ENCODE results near the gene CDH1.

The CDH1 gene

DNA sequence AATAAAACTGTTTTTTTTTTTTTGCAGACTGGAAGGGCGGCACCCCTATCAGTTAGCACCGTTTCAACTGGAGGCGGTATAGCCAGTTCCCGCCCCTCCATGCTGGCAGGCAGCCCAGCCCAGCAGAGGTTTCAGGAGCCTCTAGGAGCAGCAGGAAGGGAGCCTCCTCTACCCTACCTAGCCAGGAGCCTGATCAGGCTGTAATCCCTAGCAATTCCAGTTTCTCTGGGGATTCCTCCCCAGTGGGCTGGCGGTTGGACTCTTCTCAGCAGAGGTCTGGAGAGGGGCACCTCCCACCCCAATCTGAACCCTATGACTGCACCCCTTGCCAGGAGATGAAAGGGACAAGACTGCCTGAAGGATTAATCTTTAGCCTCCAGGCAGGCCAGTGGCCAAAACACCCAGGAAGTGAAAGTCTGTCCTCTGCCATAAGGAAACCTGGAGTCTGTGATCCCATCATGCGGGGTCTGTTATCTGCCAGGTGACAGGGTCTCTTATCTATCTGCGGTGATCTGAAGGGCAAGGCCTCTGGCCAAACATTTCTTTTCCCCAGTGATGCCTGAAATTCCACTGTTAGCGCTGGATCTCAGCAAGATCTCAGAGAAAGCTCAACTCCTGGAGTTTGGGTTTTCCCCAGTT, 4.9 kb upstream of the CDH1 start:
- TF ChIP-seq, protein P1, sequence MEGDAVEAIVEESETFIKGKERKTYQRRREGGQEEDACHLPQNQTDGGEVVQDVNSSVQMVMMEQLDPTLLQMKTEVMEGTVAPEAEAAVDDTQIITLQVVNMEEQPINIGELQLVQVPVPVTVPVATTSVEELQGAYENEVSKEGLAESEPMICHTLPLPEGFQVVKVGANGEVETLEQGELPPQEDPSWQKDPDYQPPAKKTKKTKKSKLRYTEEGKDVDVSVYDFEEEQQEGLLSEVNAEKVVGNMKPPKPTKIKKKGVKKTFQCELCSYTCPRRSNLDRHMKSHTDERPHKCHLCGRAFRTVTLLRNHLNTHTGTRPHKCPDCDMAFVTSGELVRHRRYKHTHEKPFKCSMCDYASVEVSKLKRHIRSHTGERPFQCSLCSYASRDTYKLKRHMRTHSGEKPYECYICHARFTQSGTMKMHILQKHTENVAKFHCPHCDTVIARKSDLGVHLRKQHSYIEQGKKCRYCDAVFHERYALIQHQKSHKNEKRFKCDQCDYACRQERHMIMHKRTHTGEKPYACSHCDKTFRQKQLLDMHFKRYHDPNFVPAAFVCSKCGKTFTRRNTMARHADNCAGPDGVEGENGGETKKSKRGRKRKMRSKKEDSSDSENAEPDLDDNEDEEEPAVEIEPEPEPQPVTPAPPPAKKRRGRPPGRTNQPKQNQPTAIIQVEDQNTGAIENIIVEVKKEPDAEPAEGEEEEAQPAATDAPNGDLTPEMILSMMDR (IDR thresholded peaks at IDR 0.05; ENCODE audit: low read depth, low read length), result no peak
- no peak for DNase-seq (ENCODE audit: extremely low read depth, low read depth)

DNA sequence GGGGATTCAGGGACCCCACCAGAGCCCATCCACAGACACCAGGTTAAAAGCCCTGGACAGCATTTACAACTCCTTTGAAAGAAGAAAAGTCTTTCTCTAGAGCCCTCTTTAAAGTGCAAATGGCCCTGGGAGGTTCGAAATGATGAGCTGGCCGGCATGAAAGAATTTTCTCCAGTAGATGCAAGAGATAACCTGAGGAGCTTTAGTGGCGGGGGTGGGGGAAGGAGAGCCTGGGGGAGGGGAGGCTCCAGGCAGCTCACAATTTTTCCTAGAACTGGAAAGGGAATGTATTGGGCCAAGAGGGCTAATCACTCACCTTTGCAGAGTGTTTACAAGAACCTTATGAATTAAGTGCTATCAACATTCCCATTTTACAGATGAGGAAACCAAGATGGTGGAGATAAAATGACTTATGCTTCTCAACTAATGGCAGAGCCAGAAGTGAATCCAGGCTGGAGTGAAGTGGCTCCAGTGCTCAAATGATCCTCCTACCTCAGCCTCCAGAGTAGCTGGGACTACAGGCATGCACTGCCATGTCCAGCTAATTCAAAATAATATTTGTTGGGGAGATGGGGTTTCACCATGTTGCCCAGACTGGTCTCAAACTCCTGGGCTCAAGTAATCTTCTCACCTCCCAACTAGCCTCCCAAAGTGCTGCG, 4.2 kb upstream of the CDH1 start:
- TF ChIP-seq, protein P1 (IDR thresholded peaks at IDR 0.05; ENCODE audit: low read depth, low read length), result no peak
- no peak for DNase-seq (ENCODE audit: extremely low read depth, low read depth)

DNA sequence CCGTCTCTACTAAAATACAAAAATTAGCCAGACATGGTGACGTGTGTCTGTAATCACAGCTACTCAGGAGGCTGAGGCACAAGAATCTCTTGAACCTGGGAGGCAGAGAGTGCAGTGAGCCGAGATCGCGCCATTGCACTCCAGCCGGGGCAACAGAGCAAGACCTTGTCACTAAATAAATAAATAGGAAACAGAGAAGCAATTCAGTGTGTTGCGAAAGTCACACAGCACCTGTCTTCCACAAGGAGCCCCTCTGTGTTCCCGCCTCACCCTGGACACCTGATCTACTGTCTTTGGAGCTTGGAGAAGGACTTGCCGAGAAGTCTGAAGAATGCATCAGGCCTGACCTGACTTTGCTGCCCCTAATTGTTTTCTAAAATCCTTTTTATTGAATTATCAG, 3.5 kb upstream of the CDH1 start:
- TF ChIP-seq, protein P1 (IDR thresholded peaks at IDR 0.05; ENCODE audit: low read depth, low read length), result no peak
- no peak for DNase-seq (ENCODE audit: extremely low read depth, low read depth)

DNA sequence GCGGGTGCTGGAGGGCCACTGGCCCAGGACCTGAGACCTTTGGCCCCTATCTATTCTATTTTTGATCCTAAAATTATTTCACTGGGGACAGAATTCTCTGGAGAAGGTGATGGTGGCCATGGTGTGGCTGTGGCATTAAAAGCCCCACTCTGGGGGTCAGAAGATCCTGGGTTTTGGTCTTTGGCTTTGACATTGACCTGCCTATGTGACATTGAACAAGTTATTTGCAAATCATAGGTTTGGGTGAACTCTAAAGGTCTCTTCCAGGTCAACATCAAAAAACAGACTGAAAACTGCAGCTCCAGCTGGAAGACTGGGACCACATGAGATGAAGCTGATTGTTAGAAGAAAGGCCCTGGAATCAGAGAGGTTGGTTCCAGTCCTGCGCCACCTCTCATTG, 2.3 kb upstream of the CDH1 start:
- TF ChIP-seq, protein P1 (IDR thresholded peaks at IDR 0.05; ENCODE audit: low read depth, low read length), result no peak
- DNase-seq (ENCODE audit: extremely low read depth, low read depth), result no peak

DNA sequence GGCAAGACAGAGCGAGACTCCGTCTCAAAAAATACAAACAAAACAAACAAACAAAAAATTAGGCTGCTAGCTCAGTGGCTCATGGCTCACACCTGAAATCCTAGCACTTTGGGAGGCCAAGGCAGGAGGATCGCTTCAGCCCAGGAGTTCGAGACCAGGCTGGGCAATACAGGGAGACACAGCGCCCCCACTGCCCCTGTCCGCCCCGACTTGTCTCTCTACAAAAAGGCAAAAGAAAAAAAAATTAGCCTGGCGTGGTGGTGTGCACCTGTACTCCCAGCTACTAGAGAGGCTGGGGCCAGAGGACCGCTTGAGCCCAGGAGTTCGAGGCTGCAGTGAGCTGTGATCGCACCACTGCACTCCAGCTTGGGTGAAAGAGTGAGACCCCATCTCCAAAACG, 531 bp upstream of the CDH1 start:
- TF ChIP-seq, protein P1 (IDR thresholded peaks at IDR 0.05; ENCODE audit: low read depth, low read length), result no peak
- DNase-seq (ENCODE audit: extremely low read depth, low read depth), result no peak

DNA sequence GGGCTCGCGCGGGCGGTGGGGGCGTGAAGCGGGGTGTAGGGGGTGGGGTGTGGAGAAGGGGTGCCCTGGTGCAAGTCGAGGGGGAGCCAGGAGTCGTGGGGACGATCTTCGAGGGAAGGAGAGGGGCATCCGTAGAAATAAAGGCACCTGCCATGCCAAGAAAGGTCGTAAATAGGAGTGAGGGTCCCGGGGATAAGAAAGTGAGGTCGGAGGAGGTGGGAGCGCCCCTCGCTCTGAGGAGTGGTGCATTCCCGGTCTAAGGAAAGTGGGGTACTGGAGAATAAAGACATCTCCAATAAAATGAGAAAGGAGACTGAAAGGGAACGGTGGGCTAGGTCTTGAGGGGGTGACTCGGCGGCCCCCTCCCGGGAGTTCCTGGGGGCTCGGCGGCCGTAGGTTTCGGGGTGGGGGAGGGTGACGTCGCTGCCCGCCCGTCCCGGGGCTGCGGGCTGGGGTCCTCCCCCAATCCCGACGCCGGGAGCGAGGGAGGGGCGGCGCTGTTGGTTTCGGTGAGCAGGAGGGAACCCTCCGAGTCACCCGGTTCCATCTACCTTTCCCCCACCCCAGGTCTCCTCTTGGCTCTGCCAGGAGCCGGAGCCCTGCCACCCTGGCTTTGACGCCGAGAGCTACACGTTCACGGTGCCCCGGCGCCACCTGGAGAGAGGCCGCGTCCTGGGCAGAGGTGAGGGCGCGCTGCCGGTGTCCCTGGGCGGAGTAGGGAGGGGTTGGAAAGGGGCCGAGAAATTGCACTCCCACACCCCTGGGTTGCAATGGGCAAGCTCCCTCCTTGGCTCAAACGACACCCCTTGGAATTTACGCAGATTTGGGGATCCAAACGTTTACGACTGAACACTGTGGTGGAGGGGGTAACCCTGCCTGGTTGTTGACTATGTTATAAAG, 888 bp downstream of the CDH1 start:
- no peak for DNase-seq (ENCODE audit: extremely low read depth, low read depth)
- TF ChIP-seq, protein P1 (IDR thresholded peaks at IDR 0.05; ENCODE audit: low read depth, low read length), result no peak

All from AG09319 (cell line).